GM21526 (cell line): ENCODE measurements around the gene KRTAP5-6.

Experiments used
- ATAC-seq: cut with Tn5 transposase; IDR thresholded peaks from one replicate; pipeline ENCODE4 v1.9.1; 2021; ENCODE audit warnings: moderate library complexity; ENCODE audit not compliant: unreplicated experiment, low FRiP score

The KRTAP5-6 gene

DNA sequence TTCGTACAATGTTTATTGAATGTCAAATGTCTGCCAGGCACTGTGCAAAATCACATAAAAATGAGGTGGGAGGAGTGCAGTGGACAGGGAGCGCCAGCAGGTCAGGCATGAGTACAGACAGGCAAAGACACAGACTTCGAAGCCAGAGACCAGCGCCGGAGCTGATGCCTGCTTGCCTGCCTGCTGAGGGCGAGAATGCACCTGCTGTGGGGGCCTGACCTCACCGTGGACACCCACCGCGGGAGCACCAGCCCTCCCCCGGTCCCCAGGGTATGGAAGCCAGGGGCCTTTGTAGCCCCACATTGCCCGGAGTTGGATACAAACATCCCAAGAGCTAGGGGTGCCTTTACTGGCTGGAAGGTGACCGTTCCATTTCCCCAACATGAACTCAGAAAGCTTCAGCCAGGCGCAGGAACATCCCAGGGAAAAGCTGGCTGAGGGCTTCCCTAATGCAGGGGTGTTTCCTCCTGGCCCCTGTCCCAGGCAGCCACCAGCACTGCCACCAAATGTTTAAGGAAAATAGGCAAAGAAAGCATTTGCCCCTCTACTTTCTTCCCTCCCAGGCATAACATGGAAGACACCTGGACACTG lies 35.5 kb downstream of the KRTAP5-6 start:
- ATAC-seq: no peak

DNA sequence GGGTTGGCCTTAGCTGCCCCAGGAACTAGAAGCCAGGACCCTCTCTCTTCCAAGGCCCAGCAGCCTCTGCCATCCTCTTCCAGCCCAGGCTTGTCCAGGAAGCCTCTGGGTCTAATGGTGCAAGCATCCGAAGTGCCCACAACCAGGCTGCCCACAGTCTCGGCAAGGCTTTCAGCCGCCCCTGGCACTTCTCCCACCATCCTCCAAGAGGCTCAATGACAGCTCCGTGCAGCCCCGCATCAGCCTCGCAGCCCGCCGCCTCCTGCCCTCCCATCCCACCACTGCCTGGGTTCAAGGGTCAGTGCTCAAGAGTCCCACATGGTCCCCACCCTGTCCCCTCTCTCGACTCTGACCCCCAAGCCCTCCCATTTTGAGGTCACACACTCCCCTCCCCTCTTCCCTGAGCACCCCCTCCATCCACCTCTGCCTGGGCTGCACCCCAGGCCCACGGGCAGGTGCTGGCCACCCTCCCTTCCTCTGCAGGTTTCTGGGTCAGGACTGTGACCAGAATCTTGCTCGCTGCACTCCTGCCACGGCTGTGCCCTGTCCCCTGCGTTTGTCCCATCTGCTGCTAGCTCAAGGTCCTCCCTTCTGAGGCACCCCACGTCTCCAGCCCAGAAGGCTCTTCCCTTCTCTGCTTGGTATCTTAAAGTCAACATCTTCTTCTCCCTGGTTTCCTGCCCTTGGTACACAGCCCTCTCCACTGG lies 36.2 kb downstream of the KRTAP5-6 start:
- ATAC-seq: no peak

DNA sequence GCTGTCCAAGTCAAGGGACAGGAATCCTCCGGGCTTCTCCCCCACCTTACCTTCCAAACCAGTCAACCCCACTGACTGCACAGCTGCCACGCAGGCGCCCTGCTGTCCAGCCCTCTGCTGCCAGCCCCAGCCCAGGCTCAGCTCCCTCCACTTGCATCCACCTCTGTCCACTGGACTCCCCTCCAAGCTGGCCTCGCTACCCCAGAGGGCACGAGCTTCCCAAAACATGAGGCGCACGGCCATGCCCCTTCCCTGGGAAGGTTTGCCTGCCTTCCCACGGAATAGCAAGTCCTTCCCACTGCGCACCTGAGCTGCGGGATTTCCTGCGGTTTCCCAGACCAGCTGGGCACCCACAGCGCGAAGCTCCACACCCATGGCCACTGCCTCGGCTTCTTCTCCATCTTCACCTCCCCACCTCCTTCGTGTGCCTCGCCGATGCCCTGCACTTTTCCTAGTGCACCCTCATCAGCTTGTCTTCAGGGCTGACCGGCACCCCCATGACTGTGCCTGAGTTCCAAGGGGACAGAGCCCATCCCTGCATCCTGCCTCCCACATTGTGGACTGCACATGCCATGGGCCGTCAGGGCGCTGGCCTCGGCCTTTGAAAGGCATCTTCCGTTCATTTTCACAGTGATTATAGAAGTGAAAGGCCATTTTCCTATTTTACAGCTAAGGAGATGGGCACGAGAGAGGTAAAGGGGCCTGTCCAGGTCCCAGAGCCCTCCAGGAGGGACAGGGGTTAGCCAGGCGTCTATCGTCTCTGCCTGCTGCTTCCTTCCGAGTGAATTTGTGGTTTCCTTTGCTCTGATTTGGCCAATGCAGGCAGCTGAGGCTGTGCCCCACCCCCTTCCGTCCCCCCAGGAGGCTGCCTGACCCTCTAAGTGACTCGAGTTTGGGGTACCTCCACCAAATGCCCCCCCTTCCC lies 37.0 kb downstream of the KRTAP5-6 start:
- ATAC-seq: no peak

DNA sequence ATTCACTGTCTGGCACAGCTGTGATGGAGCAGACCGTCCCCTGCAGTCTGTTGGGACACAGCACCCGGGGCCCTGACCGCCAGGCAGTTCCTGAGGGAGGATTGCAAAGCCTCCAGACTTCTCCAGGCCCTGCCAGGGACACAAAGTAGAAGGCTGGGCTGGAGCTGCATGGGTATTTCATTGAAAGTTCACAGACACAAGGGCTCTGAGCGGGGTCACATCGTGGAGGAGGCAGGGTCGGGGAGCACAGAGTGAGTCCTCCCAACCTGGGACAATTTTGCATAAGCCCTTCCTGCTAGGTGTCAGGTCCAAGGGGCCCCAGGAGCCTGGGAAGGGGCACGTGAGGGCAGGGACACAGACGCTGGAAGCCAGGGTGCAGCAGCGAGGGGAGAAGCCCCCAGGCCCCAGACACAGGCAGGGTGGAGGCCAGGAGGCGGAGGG lies 37.7 kb downstream of the KRTAP5-6 start:
- no peak for ATAC-seq

DNA sequence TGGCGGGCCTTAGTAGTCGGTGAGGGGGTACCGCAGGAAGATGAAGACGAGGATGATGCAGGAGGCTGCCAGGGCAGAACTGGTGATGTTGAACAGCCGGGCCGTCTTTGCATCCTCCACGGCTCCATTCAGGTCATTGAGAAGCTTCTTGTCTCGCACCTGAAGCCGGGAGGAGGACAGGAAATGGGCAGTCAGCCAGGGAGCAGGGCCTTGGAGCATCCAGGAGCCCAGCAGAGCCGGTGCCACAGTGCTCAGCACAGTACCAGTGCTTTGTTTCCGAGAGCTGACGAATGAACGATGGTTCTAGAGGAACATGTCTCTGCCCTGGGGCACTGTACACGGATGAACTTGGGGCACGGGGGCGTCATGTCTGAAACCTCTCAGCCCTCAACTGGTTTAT lies 38.3 kb downstream of the KRTAP5-6 start:
- no peak for ATAC-seq

DNA sequence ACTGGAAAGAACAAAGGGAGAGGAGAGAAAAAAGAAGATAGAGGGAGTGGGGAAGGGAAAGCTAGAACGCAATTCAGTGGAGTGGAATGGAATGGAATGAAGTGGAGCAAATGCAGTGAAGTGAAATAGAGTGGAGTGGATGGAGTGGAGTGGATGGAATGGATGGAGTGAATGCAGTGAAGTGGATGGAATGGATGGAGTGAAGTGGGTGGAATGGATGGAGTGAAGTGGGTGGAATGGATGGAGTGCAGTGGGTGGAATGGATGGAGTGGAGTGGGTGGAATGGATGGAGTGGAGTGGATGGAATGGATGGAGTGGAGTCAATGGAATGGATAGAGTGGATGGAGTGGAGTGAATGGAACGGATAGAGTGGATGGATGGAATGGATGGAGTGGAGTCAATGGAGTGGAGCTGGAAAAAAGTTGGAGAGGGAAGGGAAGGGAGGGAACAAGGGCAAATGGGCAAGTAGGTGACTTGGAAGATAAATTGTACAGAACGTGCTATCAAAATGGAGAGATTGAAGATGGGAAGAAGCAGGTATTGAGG lies 39.5 kb downstream of the KRTAP5-6 start:
- ATAC-seq: no peak

DNA sequence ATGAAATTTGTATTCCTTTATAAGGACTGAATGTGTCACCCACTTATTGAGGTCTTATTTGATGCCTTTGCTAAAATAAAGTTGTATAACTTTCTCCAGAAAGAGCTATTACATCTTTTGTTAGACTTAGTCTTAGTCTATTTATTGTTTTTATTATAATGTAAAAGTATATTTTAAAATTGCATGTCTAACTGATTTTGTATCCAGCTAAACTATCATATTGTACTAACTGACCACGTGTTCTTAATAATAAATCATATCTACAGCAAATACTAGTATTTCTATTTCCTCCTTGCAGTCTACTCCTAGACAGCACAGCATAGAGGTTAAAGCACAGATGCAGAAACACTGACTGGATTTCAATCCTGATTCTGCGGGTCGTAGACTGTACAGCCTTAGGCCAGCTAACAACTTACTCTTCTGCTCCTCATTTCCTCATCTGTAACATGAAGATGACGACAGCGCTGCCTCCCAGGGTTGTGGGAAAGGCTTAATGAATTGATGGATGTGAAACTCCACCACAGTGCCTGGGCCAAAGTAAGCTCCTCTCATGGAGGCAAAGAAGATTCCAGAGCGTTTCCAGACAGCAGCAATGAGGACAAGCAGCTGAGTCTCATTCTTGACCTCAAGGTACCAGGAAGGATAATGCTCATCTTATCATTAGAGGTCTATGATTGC lies 40.2 kb downstream of the KRTAP5-6 start:
- ATAC-seq: no peak

DNA sequence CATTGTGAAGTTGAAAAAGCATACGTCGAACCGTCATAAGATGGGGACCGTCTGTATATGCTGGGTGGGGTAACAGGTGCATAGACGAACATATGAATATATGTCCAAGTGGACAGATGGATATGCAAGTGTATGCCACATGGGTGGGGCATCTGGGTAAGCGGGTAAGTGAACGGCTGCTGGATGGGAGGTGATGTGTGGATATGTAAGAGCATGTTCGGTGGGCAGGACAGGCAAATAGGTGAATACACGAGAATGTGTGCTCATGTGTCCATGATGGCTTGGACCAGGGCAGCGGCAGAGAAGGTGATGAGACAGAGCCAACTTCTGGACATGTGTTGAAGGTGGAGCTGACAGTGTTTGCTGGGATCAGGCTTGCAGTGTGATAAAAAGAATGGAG lies 41.4 kb downstream of the KRTAP5-6 start:
- ATAC-seq: no peak

DNA sequence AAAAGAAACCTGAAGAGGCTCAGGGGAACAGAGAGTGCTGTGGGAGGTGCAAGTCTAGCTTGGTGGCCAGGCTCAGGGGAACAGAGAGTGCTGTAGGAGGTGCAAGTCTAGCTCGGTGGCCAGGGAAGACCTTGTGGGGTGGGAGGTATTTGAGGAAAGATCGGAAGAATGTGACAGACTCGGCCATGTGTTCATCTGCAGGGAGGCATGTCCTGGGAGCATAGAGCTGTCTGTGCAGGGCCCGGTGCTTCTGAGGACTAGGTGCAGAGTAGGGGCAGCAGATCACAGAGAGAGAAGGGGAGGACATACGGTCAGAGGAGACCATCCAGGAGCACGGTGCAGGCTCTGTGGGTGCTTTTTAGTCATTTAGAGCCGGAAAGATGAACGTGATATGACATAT lies 42.6 kb downstream of the KRTAP5-6 start:
- ATAC-seq: no peak

DNA sequence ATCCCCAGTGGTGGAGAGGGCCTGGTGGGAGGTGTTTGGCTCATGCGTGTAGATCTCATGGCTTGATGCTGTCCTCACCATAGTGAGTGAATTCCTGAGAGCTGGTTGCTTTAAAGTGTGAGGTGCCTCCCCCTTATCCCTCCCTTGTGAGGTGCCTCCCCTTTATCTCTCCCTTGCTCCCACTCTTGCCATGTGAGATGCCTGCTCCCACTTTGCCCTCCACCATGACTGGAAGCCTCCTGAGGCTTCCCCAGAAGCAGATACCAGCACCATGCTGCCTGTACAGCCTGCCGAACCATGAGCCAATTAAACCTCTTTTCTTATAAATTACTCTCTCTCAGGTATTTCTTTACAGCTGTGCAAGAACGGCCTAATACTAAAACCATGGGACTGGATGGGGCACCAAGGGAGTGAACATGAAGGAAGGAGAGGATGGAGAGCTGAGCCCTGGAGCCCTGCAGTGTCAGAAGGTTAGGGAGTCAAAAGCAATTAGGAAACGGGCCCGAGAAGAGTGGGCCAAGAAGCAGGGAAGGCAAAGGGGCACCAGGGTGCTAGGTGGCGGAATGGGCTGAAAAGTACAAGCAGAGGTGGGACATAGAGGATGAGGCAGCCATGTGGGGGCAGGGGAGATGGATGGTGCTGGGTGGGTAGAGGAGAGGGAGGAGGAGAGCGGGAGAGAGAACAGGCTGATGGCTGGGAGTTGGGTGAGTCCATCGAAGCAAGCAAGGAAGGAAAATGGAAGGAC lies 44.0 kb downstream of the KRTAP5-6 start:
- no peak for ATAC-seq

DNA sequence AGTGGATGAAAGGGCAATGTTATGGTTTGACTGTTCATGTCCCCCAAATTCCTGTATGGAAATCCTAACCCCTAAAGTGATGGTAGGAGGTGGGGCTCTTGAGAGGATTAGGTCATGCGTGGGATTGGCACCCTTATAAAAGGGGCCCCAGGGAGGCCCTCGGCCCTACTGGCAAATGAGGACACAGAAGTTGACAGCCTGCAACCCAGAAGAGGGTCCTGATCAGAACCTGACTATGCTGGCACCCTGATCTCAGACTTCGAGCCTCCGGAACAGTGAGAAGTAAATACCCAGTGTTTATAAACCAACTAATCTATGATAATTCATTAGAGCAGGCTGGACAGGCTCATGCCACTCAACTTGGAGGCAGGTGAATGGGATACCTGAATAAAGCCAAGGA lies 44.7 kb downstream of the KRTAP5-6 start:
- ATAC-seq: no peak

DNA sequence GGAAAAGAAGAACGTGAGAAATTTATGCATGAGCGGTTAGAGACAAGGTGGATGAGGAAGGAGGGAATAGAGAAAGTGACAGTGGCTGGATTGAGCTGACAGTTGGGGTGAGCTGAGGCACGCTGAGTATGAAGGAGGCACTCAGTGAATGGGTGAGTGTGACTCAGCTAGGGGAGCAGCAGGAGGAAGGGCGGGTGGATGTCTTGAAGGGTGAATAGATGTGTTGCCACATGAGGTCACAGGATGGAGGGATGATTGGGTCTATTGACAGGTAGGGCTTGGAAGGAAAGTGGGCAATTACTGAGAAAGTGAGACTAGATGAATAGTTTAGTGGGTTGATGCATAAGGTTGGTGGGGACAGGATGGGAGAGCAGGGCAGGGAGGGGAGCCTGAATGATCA lies 45.4 kb downstream of the KRTAP5-6 start:
- no peak for ATAC-seq

DNA sequence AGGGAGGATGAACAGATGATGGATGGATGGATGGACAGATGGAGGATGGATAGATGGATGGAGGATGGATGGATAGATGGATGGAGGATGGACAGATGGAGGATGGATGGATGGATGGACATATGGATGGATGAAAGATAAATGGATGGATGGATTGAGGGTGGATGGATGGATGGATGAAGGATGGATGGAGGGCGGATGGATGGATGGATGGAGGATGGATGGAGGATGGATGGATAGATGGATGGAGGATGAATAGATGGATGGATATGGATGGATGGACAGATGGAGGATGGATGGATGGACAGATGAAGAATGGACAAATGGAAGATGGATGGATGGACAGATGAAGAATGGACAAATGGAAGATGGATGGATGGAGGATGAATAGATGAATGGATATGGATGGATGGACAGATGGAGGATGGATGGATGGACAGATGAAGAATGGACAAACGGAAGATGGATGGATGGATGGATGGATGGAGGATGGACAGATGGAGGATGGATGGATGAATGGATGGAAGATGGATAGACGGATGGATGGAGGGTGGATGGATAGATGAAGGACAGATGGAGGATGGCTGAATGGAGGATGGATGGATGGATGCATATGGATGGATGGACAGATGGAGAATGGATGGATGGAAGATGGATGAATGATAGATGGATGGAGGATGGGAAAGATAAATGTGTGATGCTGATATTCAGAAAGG lies 46.0 kb downstream of the KRTAP5-6 start:
- ATAC-seq: no peak

DNA sequence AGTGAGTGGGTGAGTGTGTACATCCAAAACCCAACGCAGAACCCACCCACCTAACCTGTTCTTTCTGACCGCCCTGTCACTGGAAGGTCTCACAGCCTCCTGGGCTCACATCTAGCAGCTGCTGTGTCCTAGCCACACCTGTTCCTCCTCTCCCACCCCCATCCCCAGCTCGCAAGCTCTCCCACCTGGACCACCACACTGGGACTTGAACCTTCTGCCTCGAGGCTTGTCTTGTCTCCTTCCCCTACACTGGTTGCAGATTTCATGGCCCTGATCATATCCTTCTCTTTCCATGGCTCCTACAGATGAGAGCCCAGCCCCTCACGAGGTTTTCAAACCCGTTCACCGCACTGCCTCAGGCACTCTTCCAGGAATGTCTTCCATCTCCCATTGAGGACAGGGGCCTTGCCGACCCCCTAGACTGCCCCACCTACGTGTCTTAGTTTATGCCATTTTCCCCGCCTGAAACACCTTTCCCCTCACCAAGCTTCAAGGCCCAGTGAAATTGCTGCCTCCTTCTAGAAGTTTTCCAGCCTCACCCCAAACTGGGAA lies 46.7 kb downstream of the KRTAP5-6 start:
- ATAC-seq: no peak

DNA sequence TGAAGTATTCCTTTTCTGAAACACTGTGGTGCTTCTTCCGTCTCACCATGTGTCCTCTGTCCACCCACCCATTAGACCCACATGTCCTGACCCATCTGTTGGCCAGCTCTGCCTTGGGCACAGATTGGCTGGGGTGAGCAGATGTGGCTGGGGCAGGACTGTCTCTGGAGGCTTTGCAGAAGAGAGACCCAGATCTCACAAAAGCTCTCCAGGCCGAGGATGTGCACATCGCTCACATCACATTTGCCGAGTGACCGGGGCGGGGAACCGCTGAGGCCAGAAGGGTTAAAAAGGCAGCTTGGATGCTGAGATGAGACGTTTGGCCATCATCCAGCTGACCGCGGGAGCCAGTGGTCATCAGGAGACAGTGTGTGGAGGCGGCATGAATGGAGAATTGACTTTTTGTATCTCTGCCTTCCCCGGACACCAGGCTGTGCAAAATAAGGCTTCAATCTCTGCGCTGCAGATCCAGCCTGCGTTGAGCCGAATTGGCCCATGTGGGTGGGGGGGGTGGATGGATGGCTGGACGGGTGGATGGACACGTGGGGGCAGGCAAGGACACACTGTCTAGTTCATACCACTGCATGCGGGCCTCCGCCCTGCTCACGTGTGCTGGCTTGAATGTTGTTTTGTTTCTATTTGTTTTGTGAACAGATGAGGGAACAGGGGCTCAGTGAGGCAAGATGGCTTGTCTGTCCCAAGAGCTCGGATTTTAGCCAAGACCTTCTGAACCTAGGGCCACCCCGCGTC lies 47.3 kb downstream of the KRTAP5-6 start:
- no peak for ATAC-seq

DNA sequence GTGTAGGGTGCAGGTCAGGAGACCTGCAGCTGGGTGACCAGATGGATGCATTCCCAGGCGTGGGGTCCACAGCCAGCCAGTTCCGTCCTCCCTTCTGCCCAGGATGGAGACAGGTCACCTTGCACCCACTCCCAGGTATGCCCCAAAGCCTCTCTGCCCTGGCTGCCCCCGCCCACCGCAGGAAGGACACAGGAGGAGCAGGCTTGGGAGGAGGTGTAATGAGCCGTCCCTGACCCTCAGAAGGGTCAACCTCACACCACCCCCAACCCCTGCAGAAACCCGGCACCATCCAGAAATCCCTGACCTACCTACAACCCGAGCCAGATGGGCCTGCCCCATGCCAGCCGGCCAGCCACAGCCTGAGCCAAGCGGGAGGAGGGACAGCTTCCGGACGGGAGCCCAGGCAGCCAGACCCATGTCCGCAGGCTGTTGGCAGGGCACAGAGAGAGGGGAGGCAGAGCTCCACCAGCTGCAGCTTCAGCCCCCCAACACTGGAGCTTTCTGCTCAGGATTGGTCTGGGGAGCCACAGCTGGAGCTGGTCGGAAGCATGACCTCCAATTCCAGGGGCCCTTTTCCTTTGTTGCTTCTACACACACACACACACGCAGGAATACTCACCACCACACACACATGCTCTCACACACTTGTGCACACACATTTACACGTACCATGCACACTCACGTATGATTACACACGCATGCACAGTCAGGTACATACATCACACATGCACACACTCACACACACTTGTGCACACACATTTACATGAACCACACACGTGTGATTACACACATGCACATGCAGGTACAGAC lies 48.1 kb downstream of the KRTAP5-6 start:
- ATAC-seq: no peak

DNA sequence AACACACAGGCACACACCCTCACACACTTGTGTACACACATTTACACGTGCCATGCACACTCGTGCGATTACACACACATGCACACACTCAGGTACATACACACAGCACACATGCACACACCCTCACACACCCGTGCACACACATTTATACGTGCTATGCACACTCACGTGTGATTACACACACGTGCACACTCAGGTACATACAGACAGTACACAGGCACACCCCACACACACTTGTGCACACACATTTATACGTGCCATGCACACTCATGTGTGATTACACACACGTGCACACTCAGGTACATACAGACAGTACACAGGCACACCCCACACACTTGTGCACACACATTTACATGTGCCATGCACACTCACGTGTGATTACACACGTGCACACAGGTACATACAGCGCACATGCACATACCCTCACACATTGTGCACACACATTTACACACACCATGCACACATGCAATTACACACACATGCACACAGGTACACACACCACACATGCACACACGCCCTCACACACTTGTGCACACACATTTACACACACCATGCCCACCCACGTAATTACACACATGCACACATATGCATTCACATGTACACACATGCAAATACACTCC lies 48.8 kb downstream of the KRTAP5-6 start:
- ATAC-seq: no peak
